GM18505 (cell line): ENCODE results near the gene MRPL17.
A peak's percentile ranks its signal among the peaks of the same experiment; 100 is the strongest.
"Not testable (repeated sequence)": the region's sequence is repeated elsewhere in the genome, so short reads cannot be mapped to it uniquely, and the experiment has no call there.

Experiments used
- ATAC-seq: cut with Tn5 transposase; IDR thresholded peaks from one replicate; pipeline ENCODE4 v1.9.1; 2021; ENCODE audit not compliant: unreplicated experiment
- POLR2A ChIP-seq: IDR thresholded peaks from 4 replicates; pipeline ENCODE4 v1.6.1; 2011; ENCODE audit warnings: borderline replicate concordance; ENCODE audit not compliant: insufficient read depth, insufficient read length; ENCODE audit errors: extremely low read depth

MRPL17 gene

GRCh38 chr11:6682936-6683861 is at the start of gene MRPL17:
MRPL17 (minus strand) TSS chr11:6683340; CDS start chr11:6683296, 44 bp downstream.
- ATAC-seq = peak; percentile 94
- TF ChIP-seq POLR2A = peak; percentile 91

GRCh38 chr11:6727971-6728760 is 45.0 kb upstream of the MRPL17 start:
- ATAC-seq = no peak
- TF ChIP-seq POLR2A = no peak

GRCh38 chr11:6725386-6725896 is 42.3 kb upstream of the MRPL17 start:
- no peak for ATAC-seq
- no peak for TF ChIP-seq POLR2A

GRCh38 chr11:6724013-6724412 is 40.9 kb upstream of the MRPL17 start:
- TF ChIP-seq POLR2A = no peak
- ATAC-seq = no peak

- no peak for ATAC-seq
These were observed 38.2 kb upstream of the MRPL17 start for GRCh38 chr11:6721343-6721742.

GRCh38 chr11:6719576-6719975 is 36.4 kb upstream of the MRPL17 start:
- no peak for TF ChIP-seq POLR2A
- ATAC-seq = no peak

More at GRCh38 chr11:6721343-6721742, 38.2 kb upstream of the MRPL17 start:
- no peak for TF ChIP-seq POLR2A

- no peak for TF ChIP-seq POLR2A
- no peak for ATAC-seq
These were observed 34.3 kb upstream of the MRPL17 start for GRCh38 chr11:6717426-6717825.

GRCh38 chr11:6711552-6711951 is 28.4 kb upstream of the MRPL17 start:
- not testable (repeated sequence) for ATAC-seq

- no peak for TF ChIP-seq POLR2A
- ATAC-seq = no peak
These were observed 25.7 kb upstream of the MRPL17 start for GRCh38 chr11:6708876-6709275.

- TF ChIP-seq POLR2A = no peak
- ATAC-seq = no peak
These were observed 22.9 kb upstream of the MRPL17 start for GRCh38 chr11:6705905-6706535.

GRCh38 chr11:6703247-6704063 is 20.3 kb upstream of the MRPL17 start:
- no peak for ATAC-seq
- no peak for TF ChIP-seq POLR2A

GRCh38 chr11:6701955-6702354 is 18.8 kb upstream of the MRPL17 start:
- ATAC-seq = not testable (repeated sequence)
